Measurements from ENCODE around the gene GBP6.

GBP6 gene

GRCh38 chr1:89383185-89383584 is 19.3 kb downstream of the GBP6 start:
- Histone ChIP-seq H3K36me3 (ENCODE audit: control insufficient read depth in 1 of 2, insufficient read depth in 2 of 2, low read length in 2 of 2) (no peaks in the 10 kb centered on the region), H2BK12ac (ENCODE audit: low read length) (no peak overlapping the region), H4K8ac (ENCODE audit: low read depth, low read length) (no peak overlapping the region), H3K27me3 (ENCODE audit: insufficient read depth, low read length) (no peaks in the 10 kb centered on the region), H4K12ac (ENCODE audit: low read depth, low read length) (no peak overlapping the region), H3K18ac (ENCODE audit: low read length) (no peak overlapping the region), H3K9ac (ENCODE audit: low read length) (no peak overlapping the region), H3K4me2 (ENCODE audit: low read length) (no peak overlapping the region), H3K23ac (ENCODE audit: low read length) (no peak overlapping the region), H3K79me2 (ENCODE audit: control insufficient read depth, insufficient read depth, low read length, poor library complexity) (no peaks in the 10 kb centered on the region), H3K4me3 (ENCODE audit: low read depth, low read length) (no peak overlapping the region), H4K91ac (ENCODE audit: low read depth, low read length) (no peak overlapping the region), H3K27ac (ENCODE audit: low read depth, low read length) (no peak overlapping the region), H3K4me1 (ENCODE audit: control insufficient read depth in 1 of 2, insufficient read depth in 2 of 2, low read length in 2 of 2) (no peaks in the 10 kb centered on the region), H3K14ac (ENCODE audit: low read length) (no peak overlapping the region), H3K4ac (ENCODE audit: low read depth, low read length) (no peak overlapping the region), H3K9me3 (ENCODE audit: insufficient read depth, low read depth, low read length) (no peaks in the 10 kb centered on the region), H2BK5ac (ENCODE audit: low read depth, low read length, poor library complexity) (no peak overlapping the region), H3K79me1 (ENCODE audit: low read length) (no peaks in the 10 kb centered on the region), H2AFZ (ENCODE audit: insufficient read depth, low read length, poor library complexity) (no peak overlapping the region), H2AK5ac (ENCODE audit: low read length) (no peak overlapping the region), H2BK120ac (ENCODE audit: insufficient read depth, low read length, poor library complexity) (no peak overlapping the region)
- no CpG with 5 or more reads among the region's 3 CpGs for WGBS (ENCODE audit: extremely low coverage, insufficient coverage, insufficient read length)
- no peak for DNase-seq

GRCh38 chr1:89390707-89391106 is 26.8 kb downstream of the GBP6 start:
- no peak overlapping the region for H3K4me3 ChIP-seq (ENCODE audit: low read depth, low read length)
- peak in 1 of 2 donors; percentile 56 for DNase-seq
- H3K79me2 ChIP-seq (ENCODE audit: control insufficient read depth, insufficient read depth, low read length, poor library complexity), result no peaks in the 10 kb centered on the region
- H3K9ac ChIP-seq (ENCODE audit: low read length), result no peak overlapping the region
- H3K9me3 ChIP-seq (ENCODE audit: insufficient read depth, low read depth, low read length), result no peaks in the 10 kb centered on the region
- no peak overlapping the region for H3K14ac ChIP-seq (ENCODE audit: low read length)
- H4K8ac ChIP-seq (ENCODE audit: low read depth, low read length), result no peak overlapping the region
- H2BK5ac ChIP-seq (ENCODE audit: low read depth, low read length, poor library complexity), result no peak overlapping the region
- H3K36me3 ChIP-seq (ENCODE audit: control insufficient read depth in 1 of 2, insufficient read depth in 2 of 2, low read length in 2 of 2), result no peaks in the 10 kb centered on the region
- no peak overlapping the region for H4K12ac ChIP-seq (ENCODE audit: low read depth, low read length)
- no peak overlapping the region for H2BK120ac ChIP-seq (ENCODE audit: insufficient read depth, low read length, poor library complexity)
- no peak overlapping the region for H3K4ac ChIP-seq (ENCODE audit: low read depth, low read length)
- no CpG with 5 or more reads among the region's 2 CpGs for WGBS (ENCODE audit: extremely low coverage, insufficient coverage, insufficient read length)
- no peak overlapping the region for H3K27ac ChIP-seq (ENCODE audit: low read depth, low read length)
- no peak overlapping the region for H2AK5ac ChIP-seq (ENCODE audit: low read length)
- H3K27me3 ChIP-seq (ENCODE audit: insufficient read depth, low read length), result no peaks in the 10 kb centered on the region
- H2AFZ ChIP-seq (ENCODE audit: insufficient read depth, low read length, poor library complexity), result no peak overlapping the region
- H4K91ac ChIP-seq (ENCODE audit: low read depth, low read length), result no peak overlapping the region
- H3K23ac ChIP-seq (ENCODE audit: low read length), result no peak overlapping the region
- no peak overlapping the region for H2BK12ac ChIP-seq (ENCODE audit: low read length)
- H3K18ac ChIP-seq (ENCODE audit: low read length), result no peak overlapping the region
- no peaks in the 10 kb centered on the region for H3K4me1 ChIP-seq (ENCODE audit: control insufficient read depth in 1 of 2, insufficient read depth in 2 of 2, low read length in 2 of 2)
- H3K79me1 ChIP-seq (ENCODE audit: low read length), result no peaks in the 10 kb centered on the region
- no peak overlapping the region for H3K4me2 ChIP-seq (ENCODE audit: low read length)

GRCh38 chr1:89391686-89392085 is 27.8 kb downstream of the GBP6 start:
- Histone ChIP-seq H4K91ac (ENCODE audit: low read depth, low read length) (no peak overlapping the region), H3K18ac (ENCODE audit: low read length) (no peak overlapping the region), H3K27ac (ENCODE audit: low read depth, low read length) (no peak overlapping the region), H3K36me3 (ENCODE audit: control insufficient read depth in 1 of 2, insufficient read depth in 2 of 2, low read length in 2 of 2) (no peaks in the 10 kb centered on the region), H3K14ac (ENCODE audit: low read length) (no peak overlapping the region), H3K27me3 (ENCODE audit: insufficient read depth, low read length) (no peaks in the 10 kb centered on the region), H3K9ac (ENCODE audit: low read length) (no peak overlapping the region), H3K4me2 (ENCODE audit: low read length) (no peak overlapping the region), H2BK120ac (ENCODE audit: insufficient read depth, low read length, poor library complexity) (no peak overlapping the region), H2AK5ac (ENCODE audit: low read length) (no peak overlapping the region), H4K12ac (ENCODE audit: low read depth, low read length) (no peak overlapping the region), H3K79me1 (ENCODE audit: low read length) (no peaks in the 10 kb centered on the region), H3K23ac (ENCODE audit: low read length) (no peak overlapping the region), H4K8ac (ENCODE audit: low read depth, low read length) (no peak overlapping the region), H3K9me3 (ENCODE audit: insufficient read depth, low read depth, low read length) (no peaks in the 10 kb centered on the region), H3K4me1 (ENCODE audit: control insufficient read depth in 1 of 2, insufficient read depth in 2 of 2, low read length in 2 of 2) (no peaks in the 10 kb centered on the region), H2AFZ (ENCODE audit: insufficient read depth, low read length, poor library complexity) (no peak overlapping the region), H2BK12ac (ENCODE audit: low read length) (no peak overlapping the region), H3K4ac (ENCODE audit: low read depth, low read length) (no peak overlapping the region), H2BK5ac (ENCODE audit: low read depth, low read length, poor library complexity) (no peak overlapping the region), H3K79me2 (ENCODE audit: control insufficient read depth, insufficient read depth, low read length, poor library complexity) (no peaks in the 10 kb centered on the region), H3K4me3 (ENCODE audit: low read depth, low read length) (no peak overlapping the region)
- no CpG with 5 or more reads among the region's 1 CpG for WGBS (ENCODE audit: extremely low coverage, insufficient coverage, insufficient read length)
- DNase-seq, result no peak

- no CpG with 5 or more reads among the region's 3 CpGs for WGBS (ENCODE audit: extremely low coverage, insufficient coverage, insufficient read length)
- Histone ChIP-seq H3K4me2 (ENCODE audit: low read length) (no peak overlapping the region), H2BK5ac (ENCODE audit: low read depth, low read length, poor library complexity) (no peak overlapping the region), H3K9ac (ENCODE audit: low read length) (no peak overlapping the region), H3K27ac (ENCODE audit: low read depth, low read length) (no peak overlapping the region), H3K36me3 (ENCODE audit: control insufficient read depth in 1 of 2, insufficient read depth in 2 of 2, low read length in 2 of 2) (no peaks in the 10 kb centered on the region), H3K4ac (ENCODE audit: low read depth, low read length) (no peak overlapping the region), H3K14ac (ENCODE audit: low read length) (no peak overlapping the region), H4K12ac (ENCODE audit: low read depth, low read length) (no peak overlapping the region), H3K4me3 (ENCODE audit: low read depth, low read length) (no peak overlapping the region), H2AK5ac (ENCODE audit: low read length) (no peak overlapping the region), H3K4me1 (ENCODE audit: control insufficient read depth in 1 of 2, insufficient read depth in 2 of 2, low read length in 2 of 2) (no peaks in the 10 kb centered on the region), H3K27me3 (ENCODE audit: insufficient read depth, low read length) (no peaks in the 10 kb centered on the region), H4K8ac (ENCODE audit: low read depth, low read length) (no peak overlapping the region), H3K79me1 (ENCODE audit: low read length) (no peaks in the 10 kb centered on the region), H2BK12ac (ENCODE audit: low read length) (no peak overlapping the region), H4K91ac (ENCODE audit: low read depth, low read length) (no peak overlapping the region), H2AFZ (ENCODE audit: insufficient read depth, low read length, poor library complexity) (no peak overlapping the region), H3K79me2 (ENCODE audit: control insufficient read depth, insufficient read depth, low read length, poor library complexity) (no peaks in the 10 kb centered on the region), H2BK120ac (ENCODE audit: insufficient read depth, low read length, poor library complexity) (no peak overlapping the region), H3K18ac (ENCODE audit: low read length) (no peak overlapping the region), H3K9me3 (ENCODE audit: insufficient read depth, low read depth, low read length) (no peaks in the 10 kb centered on the region), H3K23ac (ENCODE audit: low read length) (no peak overlapping the region)
- no peak for DNase-seq
These were observed 31.0 kb downstream of the GBP6 start for GRCh38 chr1:89394851-89395250.

Measured in trophoblast cell (in vitro differentiated cells and primary cell).